NK-92 (cell line): ENCODE measurements around the gene IGF2BP1.
"Not testable (repeated sequence)": the region's sequence is repeated elsewhere in the genome, so short reads cannot be mapped to it uniquely, and the experiment has no call there.

Source experiments
- DNase-seq: peaks from one replicate; lab custom pipeline; 2025; ENCODE audit not compliant: unreplicated experiment; lab: John Stamatoyannopoulos, UW

Gene IGF2BP1

DNA sequence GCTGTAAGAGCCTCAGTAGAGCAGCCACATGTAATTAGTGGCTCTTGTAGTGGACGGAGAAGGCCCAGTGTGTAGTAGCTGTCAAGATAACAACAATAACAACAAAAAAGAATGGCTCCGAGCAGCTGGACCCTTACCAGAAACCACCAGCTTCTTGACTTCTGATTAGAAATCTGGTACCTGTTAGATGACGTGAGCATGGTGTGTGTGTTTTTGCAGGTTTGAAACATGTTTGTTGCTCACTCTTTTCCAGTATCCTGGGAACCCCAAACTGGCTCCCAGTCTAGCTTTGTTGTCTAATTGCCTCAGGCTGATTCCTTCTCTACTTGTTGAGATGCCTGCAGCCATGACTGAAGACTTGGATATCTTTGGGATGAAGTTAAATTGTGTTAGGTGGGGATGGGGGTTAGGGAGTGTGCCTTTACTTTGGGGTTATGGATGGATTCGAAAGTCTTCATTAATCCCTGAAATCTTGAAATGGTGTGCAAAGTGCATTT lies 21.0 kb downstream of the IGF2BP1 start:
- no peak for DNase-seq

- no peak for DNase-seq
These were observed 21.6 kb downstream of the IGF2BP1 start for GRCh38 chr17:49018748-49019147.

- DNase-seq, result no peak
These were observed 23.4 kb downstream of the IGF2BP1 start for GRCh38 chr17:49020609-49021008.

GRCh38 chr17:49021095-49021767 lies 24.0 kb downstream of the IGF2BP1 start:
- DNase-seq, result no peak

DNA sequence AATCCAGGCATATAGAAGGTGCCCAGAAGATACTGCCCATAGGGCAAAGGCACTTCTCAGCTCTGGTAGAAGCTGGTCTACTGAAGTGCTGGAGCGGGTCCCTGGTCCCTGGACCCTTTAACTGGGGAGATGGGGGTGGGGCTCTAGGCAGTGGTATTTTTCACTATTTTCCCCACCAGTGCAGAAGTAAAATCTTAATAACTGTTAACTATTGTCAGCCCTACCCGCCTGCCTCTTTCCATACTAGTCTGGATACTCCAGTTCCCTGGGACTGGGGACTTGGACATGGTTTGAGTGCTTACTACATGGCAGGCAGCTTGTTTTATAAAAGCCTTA lies 24.6 kb downstream of the IGF2BP1 start:
- no peak for DNase-seq

- no peak for DNase-seq
These were observed 25.3 kb downstream of the IGF2BP1 start for GRCh38 chr17:49022391-49022941.

DNA sequence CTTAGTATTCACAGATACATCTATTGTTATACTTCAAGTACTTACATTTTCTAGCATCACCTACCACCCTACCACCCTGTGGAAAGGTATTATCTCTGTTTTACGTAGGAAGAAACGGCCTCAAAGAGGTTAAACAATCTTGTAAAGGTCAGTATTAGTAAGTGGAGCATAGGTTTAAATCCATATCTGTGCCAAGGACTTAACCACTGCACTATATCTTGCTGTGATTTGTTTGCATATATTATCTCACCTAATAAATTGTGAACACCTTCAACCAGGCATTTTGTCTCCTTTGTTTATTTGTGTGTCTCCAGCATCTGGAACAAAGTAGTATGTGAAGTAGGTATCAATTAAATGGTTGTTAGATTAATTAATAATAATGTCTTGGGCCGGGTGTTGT lies 27.3 kb downstream of the IGF2BP1 start:
- DNase-seq, result no peak

- DNase-seq, result not testable (repeated sequence)
These were observed 29.3 kb downstream of the IGF2BP1 start for GRCh38 chr17:49026447-49026846.

GRCh38 chr17:49028271-49028670 lies 31.1 kb downstream of the IGF2BP1 start:
- DNase-seq, result no peak

GRCh38 chr17:49029801-49030200 lies 32.6 kb downstream of the IGF2BP1 start:
- DNase-seq, result no peak

GRCh38 chr17:49031965-49032928 lies 35.1 kb downstream of the IGF2BP1 start:
- DNase-seq, result no peak

DNA sequence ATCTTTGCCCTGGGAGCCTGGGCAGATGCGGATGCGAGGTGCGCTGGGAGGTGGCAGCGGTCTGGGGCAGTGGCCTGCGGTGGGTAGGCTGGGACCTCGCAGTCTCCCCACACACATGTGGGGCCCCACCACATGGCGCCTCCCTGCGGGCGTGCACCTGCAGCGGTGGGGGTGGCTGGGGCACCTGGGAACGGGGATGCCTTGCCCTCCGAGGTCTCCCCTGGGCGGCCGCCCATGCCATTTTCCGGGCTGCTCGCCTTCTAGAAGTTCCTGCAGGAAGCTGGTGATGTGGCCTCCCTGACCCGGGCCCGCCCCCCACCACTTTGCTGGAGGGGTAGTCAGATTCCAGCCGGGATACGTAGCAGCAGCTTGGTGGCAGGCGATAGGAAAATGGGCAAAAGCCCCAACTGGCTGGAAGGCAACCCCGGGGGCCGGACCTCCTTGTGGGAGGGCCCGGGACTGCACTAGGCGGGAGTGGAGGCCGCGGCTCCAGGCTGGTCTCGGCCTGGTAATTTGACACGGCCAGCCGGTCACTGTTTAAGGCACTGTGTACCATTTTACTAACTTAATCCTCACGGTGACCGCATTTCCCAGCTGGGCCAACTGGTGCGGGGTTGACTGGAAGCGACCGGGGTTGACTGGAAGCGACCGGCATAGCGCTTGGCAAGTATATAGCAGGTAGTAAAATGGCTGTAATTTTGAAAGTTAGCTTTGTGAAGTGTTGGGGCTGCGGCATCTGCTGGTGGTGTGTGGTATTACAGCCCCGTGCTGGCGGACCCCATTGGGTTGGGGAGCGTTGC lies 38.5 kb downstream of the IGF2BP1 start:
- no peak for DNase-seq

DNA sequence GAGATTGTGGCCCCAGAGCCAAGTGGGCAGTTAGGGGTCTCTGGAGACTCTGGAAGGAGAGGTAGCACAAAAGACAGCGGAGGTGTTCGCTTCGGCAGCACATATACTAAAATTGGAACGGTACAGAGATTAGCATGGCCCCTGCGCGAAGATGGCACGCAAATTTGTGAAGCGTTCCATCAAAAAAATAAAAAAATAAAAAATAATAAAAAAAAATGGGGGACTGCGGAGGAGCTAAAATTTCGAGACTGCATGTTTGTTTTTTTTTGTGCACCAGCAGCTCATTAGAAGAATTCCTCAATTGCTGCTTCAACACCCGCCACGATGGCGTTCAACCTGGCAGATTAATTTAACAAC lies 39.1 kb downstream of the IGF2BP1 start:
- DNase-seq, result no peak

DNA sequence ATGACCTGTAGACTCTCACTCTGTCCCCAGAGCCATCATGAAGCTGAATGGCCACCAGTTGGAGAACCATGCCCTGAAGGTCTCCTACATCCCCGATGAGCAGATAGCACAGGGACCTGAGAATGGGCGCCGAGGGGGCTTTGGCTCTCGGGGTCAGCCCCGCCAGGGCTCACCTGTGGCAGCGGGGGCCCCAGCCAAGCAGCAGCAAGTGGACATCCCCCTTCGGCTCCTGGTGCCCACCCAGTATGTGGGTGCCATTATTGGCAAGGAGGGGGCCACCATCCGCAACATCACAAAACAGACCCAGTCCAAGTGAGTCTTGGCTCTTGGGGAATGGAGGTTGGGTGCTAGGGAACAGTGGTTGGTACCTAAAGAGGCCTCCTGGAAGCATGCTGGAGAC lies 41.0 kb downstream of the IGF2BP1 start:
- DNase-seq, result no peak

DNA sequence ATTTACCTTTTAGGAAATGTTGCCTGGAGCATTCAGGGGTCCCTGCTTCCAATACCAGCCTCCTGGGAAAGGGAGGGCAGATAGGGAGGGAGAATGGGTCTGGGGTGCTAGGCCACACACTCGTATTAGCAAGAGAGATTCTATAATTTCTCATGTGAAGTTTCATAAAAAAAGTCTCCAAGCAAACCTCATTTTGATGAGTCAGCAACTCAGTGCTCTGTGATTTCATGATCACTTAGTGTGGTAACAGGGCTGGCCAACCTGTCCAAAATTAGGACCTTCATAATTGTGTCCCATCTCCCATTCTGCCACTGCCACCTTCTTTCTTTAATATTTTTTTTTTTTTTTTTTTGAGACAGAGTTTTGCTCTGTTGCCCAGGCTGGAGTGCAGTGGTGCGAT lies 41.4 kb downstream of the IGF2BP1 start:
- DNase-seq, result no peak

- DNase-seq, result not testable (repeated sequence)
These were observed 42.3 kb downstream of the IGF2BP1 start for GRCh38 chr17:49039518-49039917.

GRCh38 chr17:49041527-49041926 lies 44.3 kb downstream of the IGF2BP1 start:
- DNase-seq, result no peak

- no peak for DNase-seq
These were observed 48.2 kb downstream of the IGF2BP1 start for GRCh38 chr17:49045376-49045775.

GRCh38 chr17:49046912-49047311 lies 49.7 kb downstream of the IGF2BP1 start:
- DNase-seq, result no peak

DNA sequence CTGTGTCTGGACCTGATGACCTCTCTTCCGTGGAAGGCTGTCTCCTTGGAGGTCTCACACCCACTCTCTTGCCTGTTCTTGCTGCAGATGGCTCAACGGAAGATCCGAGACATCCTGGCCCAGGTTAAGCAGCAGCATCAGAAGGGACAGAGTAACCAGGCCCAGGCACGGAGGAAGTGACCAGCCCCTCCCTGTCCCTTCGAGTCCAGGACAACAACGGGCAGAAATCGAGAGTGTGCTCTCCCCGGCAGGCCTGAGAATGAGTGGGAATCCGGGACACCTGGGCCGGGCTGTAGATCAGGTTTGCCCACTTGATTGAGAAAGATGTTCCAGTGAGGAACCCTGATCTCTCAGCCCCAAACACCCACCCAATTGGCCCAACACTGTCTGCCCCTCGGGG lies 52.1 kb downstream of the IGF2BP1 start:
- DNase-seq, result no peak

DNA sequence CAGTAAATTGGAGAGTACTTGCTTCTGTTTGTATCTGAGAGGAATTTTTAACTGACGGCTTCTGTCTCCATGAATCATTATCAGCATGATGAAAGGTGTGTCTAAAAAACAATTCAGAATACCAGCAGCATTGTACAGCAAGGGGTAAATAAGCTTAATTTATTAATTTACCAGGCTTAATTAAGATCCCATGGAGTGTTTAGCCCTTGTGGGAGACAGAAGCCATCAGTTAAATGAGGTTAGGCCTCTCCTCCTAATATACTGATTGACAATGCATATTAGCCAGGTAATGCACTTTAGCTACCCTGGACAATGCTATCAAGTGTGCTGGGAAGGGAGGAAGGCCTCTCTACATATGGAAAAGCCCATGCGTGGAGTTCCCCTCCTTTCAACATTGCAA lies 53.4 kb downstream of the IGF2BP1 start:
- no peak for DNase-seq
